WTC11 (cell line): ENCODE results near the gene RPTOR. TPM values are rescaled to one million over a fixed set of nuclear protein-coding genes. Genes with fewer than 3 reads are reported as not detected.

Source experiments
- ATAC-seq: fragments of 200-7000 bp; cut with Tn5 transposase; 2 replicates; pipeline ENCODE4 v1.10.0; 2021; ENCODE audit warnings: mild to moderate bottlenecking, moderate library complexity
- CTCF ChIA-PET: fragments of 300-600 bp; sonication (Branson Sonifier 250); formaldehyde crosslinking; loops from one replicate; lab custom pipeline; 2021; ENCODE audit warnings: antibody characterized with exemption; lab: Charles Lee
- POLR2A ChIA-PET: fragments of 350-600 bp; sonication (Branson Sonifier 250); formaldehyde crosslinking; loops from one replicate; lab custom pipeline; 2021; ENCODE audit warnings: antibody characterized with exemption; lab: Charles Lee
- DNase-seq: peaks from one replicate; pipeline ENCODE4 v3.0.0; 2021; ENCODE audit warnings: low spot score
- H3K27ac Mint-ChIP-seq: 2 replicates; pipeline ENCODE4 v1.8.0; 2021; ENCODE audit warnings: mixed read lengths
- H3K27me3 Mint-ChIP-seq: 2 replicates; pipeline ENCODE4 v1.8.0; 2021; ENCODE audit warnings: low read depth, mild to moderate bottlenecking, moderate library complexity, mixed read lengths
- H3K36me3 Mint-ChIP-seq: 2 replicates; pipeline ENCODE4 v1.8.0; 2021; ENCODE audit warnings: mixed read lengths
- H3K4me1 Mint-ChIP-seq: 2 replicates; pipeline ENCODE4 v1.8.0; 2022; ENCODE audit warnings: mixed read lengths
- H3K4me3 Mint-ChIP-seq: 2 replicates; pipeline ENCODE4 v1.8.0; 2021; ENCODE audit warnings: mild to moderate bottlenecking, moderate library complexity, mixed read lengths
- H3K9me3 Mint-ChIP-seq: 2 replicates; pipeline ENCODE4 v1.8.0; 2021; ENCODE audit warnings: mixed read lengths
- ATF6 ChIP-seq: sonication (generic); formaldehyde crosslinking; IDR thresholded peaks from 2 replicates; pipeline ENCODE4 v1.8.1; 2023; ENCODE audit warnings: mild to moderate bottlenecking, missing genetic modification reagents
- HMGXB4 ChIP-seq: sonication (generic); formaldehyde crosslinking; IDR thresholded peaks from 2 replicates; pipeline ENCODE4 v1.8.1; 2023; ENCODE audit warnings: mild to moderate bottlenecking, moderate library complexity, missing genetic modification reagents
- IRF2 ChIP-seq: sonication (generic); formaldehyde crosslinking; IDR thresholded peaks from 2 replicates; pipeline ENCODE4 v1.8.0; 2022; ENCODE audit warnings: low read depth, missing genetic modification reagents, borderline replicate concordance
- JUN ChIP-seq: sonication (generic); formaldehyde crosslinking; IDR thresholded peaks from 2 replicates; pipeline ENCODE4 v1.8.0; 2023; ENCODE audit warnings: mild to moderate bottlenecking, missing genetic modification reagents
- NR2C2 ChIP-seq: sonication (generic); formaldehyde crosslinking; IDR thresholded peaks from 2 replicates; pipeline ENCODE4 v1.8.0; 2022; ENCODE audit warnings: mild to moderate bottlenecking, missing genetic modification reagents
- NR3C1 ChIP-seq: sonication (generic); formaldehyde crosslinking; conservative IDR thresholded peaks from 2 replicates; pipeline ENCODE4 v1.8.1; 2023; ENCODE audit warnings: low read depth, mild to moderate bottlenecking, missing genetic modification reagents
- RELA ChIP-seq: sonication (generic); formaldehyde crosslinking; IDR thresholded peaks from 2 replicates; pipeline ENCODE4 v1.8.1; 2022; ENCODE audit warnings: missing genetic modification reagents, mild to moderate bottlenecking, borderline replicate concordance
- SMAD3 ChIP-seq: sonication (generic); formaldehyde crosslinking; IDR thresholded peaks from 2 replicates; pipeline ENCODE4 v1.8.0; 2022; ENCODE audit warnings: missing genetic modification reagents, mild to moderate bottlenecking, borderline replicate concordance
- ZBTB21 ChIP-seq: sonication (generic); formaldehyde crosslinking; IDR thresholded peaks from 2 replicates; pipeline ENCODE4 v1.8.1; 2023; ENCODE audit warnings: mild to moderate bottlenecking, missing genetic modification reagents, borderline replicate concordance
- ZNF232 ChIP-seq: sonication (generic); formaldehyde crosslinking; IDR thresholded peaks from 2 replicates; pipeline ENCODE4 v1.8.0; 2022; ENCODE audit warnings: mild to moderate bottlenecking, missing genetic modification reagents
- total RNA-seq: library from RNA; stranded (reverse); gene quantifications from 3 replicates; pipeline ENCODE4 v1.2.3, GENCODE V29; 2021
- TF ChIP-seq, protein P1 (sequence below): sonication (generic); formaldehyde crosslinking; IDR thresholded peaks from 2 replicates; pipeline ENCODE4 v1.8.1; 2022; ENCODE audit warnings: low read depth, missing genetic modification reagents, borderline replicate concordance
- TF ChIP-seq, protein P2 (sequence below): fragments of 250-450 bp; sonication (Bioruptor Pico); IDR thresholded peaks from 2 replicates; pipeline ENCODE4 v1.9.0; 2021; ENCODE audit warnings: mild to moderate bottlenecking
- TF ChIP-seq, protein P3 (sequence below): sonication (generic); formaldehyde crosslinking; IDR thresholded peaks from 2 replicates; pipeline ENCODE4 v1.8.0; 2023; ENCODE audit warnings: mild to moderate bottlenecking, missing genetic modification reagents
- TF ChIP-seq, protein P4 (sequence below): sonication (generic); formaldehyde crosslinking; IDR thresholded peaks from 2 replicates; pipeline ENCODE4 v1.8.1; 2022; ENCODE audit warnings: mild to moderate bottlenecking, moderate library complexity, missing genetic modification reagents

RPTOR gene
- total RNA-seq, 1 experiment from 2014 or later, result 41.0 TPM

DNA sequence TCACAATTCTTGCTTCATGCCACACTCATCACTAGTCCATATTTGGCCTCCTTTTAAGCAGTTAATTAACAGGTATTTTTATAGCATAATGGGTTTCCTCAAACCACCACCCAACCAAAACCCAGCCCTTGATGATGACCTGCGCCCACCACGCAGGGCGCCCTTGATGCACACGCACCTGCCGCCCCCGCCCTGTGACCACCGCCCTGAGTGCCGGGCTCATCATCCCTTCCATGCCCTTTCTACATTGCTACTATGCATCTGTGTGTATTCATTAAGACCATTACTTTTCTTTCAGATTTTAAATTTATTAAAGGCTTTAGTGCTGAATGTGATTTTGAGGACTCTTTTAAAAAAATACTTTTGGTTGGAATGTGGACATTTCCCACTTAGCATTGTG, 242.2 kb downstream of the RPTOR start (continued):
- TF ChIP-seq ATF6, result no peak
- TF ChIP-seq NR2C2 (CRISPR knock-in tag), result no peak
- TF ChIP-seq, protein P1, sequence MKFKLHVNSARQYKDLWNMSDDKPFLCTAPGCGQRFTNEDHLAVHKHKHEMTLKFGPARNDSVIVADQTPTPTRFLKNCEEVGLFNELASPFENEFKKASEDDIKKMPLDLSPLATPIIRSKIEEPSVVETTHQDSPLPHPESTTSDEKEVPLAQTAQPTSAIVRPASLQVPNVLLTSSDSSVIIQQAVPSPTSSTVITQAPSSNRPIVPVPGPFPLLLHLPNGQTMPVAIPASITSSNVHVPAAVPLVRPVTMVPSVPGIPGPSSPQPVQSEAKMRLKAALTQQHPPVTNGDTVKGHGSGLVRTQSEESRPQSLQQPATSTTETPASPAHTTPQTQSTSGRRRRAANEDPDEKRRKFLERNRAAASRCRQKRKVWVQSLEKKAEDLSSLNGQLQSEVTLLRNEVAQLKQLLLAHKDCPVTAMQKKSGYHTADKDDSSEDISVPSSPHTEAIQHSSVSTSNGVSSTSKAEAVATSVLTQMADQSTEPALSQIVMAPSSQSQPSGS (CRISPR knock-in tag), result no peak
- TF ChIP-seq, protein P2, sequence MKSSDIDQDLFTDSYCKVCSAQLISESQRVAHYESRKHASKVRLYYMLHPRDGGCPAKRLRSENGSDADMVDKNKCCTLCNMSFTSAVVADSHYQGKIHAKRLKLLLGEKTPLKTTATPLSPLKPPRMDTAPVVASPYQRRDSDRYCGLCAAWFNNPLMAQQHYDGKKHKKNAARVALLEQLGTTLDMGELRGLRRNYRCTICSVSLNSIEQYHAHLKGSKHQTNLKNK (CRISPR knock-in tag), result no peak
- no peak for TF ChIP-seq HMGXB4 (CRISPR knock-in tag)
- no peak for TF ChIP-seq JUN (CRISPR knock-in tag)
- TF ChIP-seq SMAD3, result no peak
- TF ChIP-seq IRF2 (CRISPR knock-in tag), result no peak
- TF ChIP-seq RELA (CRISPR knock-in tag), result no peak

- no peak overlapping the region for H3K4me3 Mint-ChIP-seq
- H3K27me3 Mint-ChIP-seq, result no peaks in the 10 kb centered on the region
- DNase-seq (no peak), ATAC-seq (no peak)
- H3K9me3 Mint-ChIP-seq, result no peaks in the 10 kb centered on the region
- ChIA-PET POLR2A (no interaction called here), CTCF (no interaction called here)
- no peaks in the 10 kb centered on the region for H3K36me3 Mint-ChIP-seq
- no peak for TF ChIP-seq NR3C1 (CRISPR knock-in tag)
- TF ChIP-seq ZNF232 (CRISPR knock-in tag), result no peak
- no peak for TF ChIP-seq ZBTB21 (CRISPR knock-in tag)
- TF ChIP-seq, protein P3, sequence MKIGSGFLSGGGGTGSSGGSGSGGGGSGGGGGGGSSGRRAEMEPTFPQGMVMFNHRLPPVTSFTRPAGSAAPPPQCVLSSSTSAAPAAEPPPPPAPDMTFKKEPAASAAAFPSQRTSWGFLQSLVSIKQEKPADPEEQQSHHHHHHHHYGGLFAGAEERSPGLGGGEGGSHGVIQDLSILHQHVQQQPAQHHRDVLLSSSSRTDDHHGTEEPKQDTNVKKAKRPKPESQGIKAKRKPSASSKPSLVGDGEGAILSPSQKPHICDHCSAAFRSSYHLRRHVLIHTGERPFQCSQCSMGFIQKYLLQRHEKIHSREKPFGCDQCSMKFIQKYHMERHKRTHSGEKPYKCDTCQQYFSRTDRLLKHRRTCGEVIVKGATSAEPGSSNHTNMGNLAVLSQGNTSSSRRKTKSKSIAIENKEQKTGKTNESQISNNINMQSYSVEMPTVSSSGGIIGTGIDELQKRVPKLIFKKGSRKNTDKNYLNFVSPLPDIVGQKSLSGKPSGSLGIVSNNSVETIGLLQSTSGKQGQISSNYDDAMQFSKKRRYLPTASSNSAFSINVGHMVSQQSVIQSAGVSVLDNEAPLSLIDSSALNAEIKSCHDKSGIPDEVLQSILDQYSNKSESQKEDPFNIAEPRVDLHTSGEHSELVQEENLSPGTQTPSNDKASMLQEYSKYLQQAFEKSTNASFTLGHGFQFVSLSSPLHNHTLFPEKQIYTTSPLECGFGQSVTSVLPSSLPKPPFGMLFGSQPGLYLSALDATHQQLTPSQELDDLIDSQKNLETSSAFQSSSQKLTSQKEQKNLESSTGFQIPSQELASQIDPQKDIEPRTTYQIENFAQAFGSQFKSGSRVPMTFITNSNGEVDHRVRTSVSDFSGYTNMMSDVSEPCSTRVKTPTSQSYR (CRISPR knock-in tag), result no peak
- TF ChIP-seq, protein P1 (CRISPR knock-in tag), result no peak
- TF ChIP-seq, protein P4, sequence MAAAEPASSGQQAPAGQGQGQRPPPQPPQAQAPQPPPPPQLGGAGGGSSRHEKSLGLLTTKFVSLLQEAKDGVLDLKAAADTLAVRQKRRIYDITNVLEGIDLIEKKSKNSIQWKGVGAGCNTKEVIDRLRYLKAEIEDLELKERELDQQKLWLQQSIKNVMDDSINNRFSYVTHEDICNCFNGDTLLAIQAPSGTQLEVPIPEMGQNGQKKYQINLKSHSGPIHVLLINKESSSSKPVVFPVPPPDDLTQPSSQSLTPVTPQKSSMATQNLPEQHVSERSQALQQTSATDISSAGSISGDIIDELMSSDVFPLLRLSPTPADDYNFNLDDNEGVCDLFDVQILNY (CRISPR knock-in tag), result no peak
- no peak overlapping the region for H3K27ac Mint-ChIP-seq
- H3K4me1 Mint-ChIP-seq, result peaks cover 18% of the 10 kb centered on the region
Measured at GRCh38 chr17:80787881-80788280, 243.2 kb downstream of the RPTOR start.
